Omental fat pad (tissue), 4 donors: Measurements from ENCODE around the gene DGKD. TPM values are rescaled to one million over a fixed set of nuclear protein-coding genes. Genes with fewer than 3 reads are reported as not detected.
A peak's percentile ranks its signal among the peaks of the same experiment; 100 is the strongest.

Experiments
- ATAC-seq: fragments of 150-250 bp; one replicate; pipeline ENCODE4 v1.9.1; 2016; ENCODE audit warnings: mild to moderate bottlenecking, moderate library complexity; ENCODE audit not compliant: low FRiP score
- DNase-seq: peaks from one replicate; pipeline ENCODE4 v3.0.0-alpha.2; 2019; ENCODE audit warnings: low spot score
- CTCF ChIP-seq, 3 donors: fragments of 450-650 bp; IDR thresholded peaks; one replicate each; pipeline ENCODE4 v1.5.1; 2016 to 2017; ENCODE audit warnings: antibody characterized with exemption in 3 of 3, mild to moderate bottlenecking in 3 of 3, moderate library complexity in 2 of 3
- total RNA-seq, 4 donors: library from RNA; depleted of rRNA; stranded (reverse); fragments of >200 nt; gene quantifications; one replicate each; pipeline ENCODE4 v1.1.0, GENCODE V29; 2016

Gene DGKD
- total RNA-seq, 4 donors from 2014 or later, result 15.3 to 37.5 (median 22.9) TPM

- no peak for ATAC-seq
These were observed 108.7 kb downstream of the DGKD start for GRCh38 chr2:233462826-233463470.

GRCh38 chr2:233463586-233463985 lies 109.3 kb downstream of the DGKD start:
- no peak for TF ChIP-seq CTCF (IDR thresholded peaks at IDR 0.05)
- ATAC-seq (no peak), DNase-seq (no peak)

More at GRCh38 chr2:233462826-233463470, 108.7 kb downstream of the DGKD start:
- DNase-seq, result no peak
- no peak for TF ChIP-seq CTCF (IDR thresholded peaks at IDR 0.05)

- ATAC-seq (no peak), DNase-seq (no peak)
- no peak for TF ChIP-seq CTCF (IDR thresholded peaks at IDR 0.05)
These were observed 109.8 kb downstream of the DGKD start for GRCh38 chr2:233464056-233464455.

GRCh38 chr2:233464531-233465240 lies 110.4 kb downstream of the DGKD start:
- ATAC-seq (no peak), DNase-seq (no peak)
- TF ChIP-seq CTCF (IDR thresholded peaks at IDR 0.05), result no peak

DNA sequence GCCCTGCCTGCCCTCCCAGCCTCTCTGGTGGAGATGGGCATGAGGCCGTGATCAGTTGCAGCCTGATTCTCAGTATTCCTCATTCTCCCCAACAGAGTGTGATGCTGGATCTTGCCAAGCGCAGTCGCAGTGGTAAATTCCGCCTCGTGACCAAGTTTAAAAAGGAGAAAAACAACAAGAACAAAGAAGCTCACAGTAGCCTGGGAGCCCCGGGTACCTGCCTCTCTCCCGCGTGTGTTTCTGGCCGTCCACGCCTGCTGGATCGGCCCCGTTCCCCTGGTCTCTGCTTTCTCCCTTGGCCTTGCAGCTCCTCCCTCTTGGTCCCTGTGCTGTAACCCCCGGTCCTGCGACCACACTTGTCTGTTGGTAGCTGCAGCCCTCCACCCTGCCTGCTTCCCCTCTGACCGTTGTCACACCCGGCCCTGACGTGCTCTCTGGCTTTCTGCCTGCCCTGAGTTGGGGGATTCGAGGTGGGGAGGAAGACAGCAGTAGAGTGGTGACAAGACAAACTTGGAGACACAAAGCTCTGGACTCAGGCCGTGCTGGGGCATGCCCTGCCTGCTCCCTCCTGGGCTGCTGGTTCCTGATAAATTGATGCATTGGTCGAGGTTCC lies 112.8 kb downstream of the DGKD start:
- DNase-seq, result peak; percentile 8

GRCh38 chr2:233468047-233468740 lies 113.9 kb downstream of the DGKD start:
- peak; percentile 16 for DNase-seq

More for the DNA sequence above, 112.8 kb downstream of the DGKD start:
- no peak for TF ChIP-seq CTCF (IDR thresholded peaks at IDR 0.05)
- ATAC-seq, result no peak

More at GRCh38 chr2:233468047-233468740, 113.9 kb downstream of the DGKD start:
- ATAC-seq, result no peak
- TF ChIP-seq CTCF (IDR thresholded peaks at IDR 0.05), result no peak
